HG02588 (cell line): Measurements from ENCODE around the gene ADGRF5.
"Not testable (repeated sequence)": the region's sequence is repeated elsewhere in the genome, so short reads cannot be mapped to it uniquely, and the experiment has no call there.

Experiments used
- ATAC-seq: cut with Tn5 transposase; IDR thresholded peaks from one replicate; pipeline ENCODE4 v1.9.1; 2021; ENCODE audit warnings: mild to moderate bottlenecking, moderate library complexity; ENCODE audit not compliant: unreplicated experiment

The ADGRF5 gene

DNA sequence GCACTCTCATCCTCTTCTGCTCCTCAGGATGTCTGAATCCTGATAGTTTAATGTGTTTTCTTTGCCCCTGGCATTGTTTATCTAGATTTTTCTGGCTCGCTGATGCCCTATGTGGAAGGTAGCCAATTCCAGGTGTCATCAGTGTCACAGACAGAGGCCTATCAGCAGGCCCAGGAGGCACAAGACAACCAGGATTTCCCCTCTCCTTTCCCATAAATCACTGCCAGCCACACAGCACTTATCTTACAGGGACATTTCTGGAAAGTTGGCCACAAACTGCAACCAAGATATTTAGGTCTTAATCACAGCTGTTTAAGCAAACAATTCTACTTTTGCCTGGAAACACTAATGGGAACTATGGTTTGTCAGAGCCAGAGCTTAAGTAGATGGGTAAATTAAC lies 28.1 kb downstream of the ADGRF5 start:
- ATAC-seq = no peak

DNA sequence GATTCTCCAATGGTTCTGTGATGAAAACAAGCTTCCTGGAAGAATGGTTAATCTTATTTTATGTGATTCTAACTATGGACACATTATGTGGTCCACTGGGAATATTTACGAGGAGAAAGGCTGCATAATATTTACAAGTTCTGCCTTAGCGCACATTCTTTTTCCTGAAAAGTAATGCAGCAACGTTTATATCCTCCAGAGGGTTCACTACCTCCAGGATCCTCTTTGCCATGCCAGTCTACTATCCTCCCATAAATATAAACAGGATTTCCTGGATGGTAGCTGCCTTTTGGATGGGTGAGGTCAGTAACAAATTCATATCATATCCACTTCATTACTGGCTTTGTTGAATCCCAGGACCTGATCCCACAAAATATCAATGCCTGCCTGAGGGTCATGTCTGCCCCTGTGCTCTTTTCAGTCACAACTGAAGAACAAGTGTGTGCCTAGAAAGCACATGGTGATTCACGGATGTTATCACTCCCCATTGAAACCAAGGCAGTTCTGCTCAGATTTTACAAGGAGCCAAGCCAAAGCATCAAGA lies 30.4 kb downstream of the ADGRF5 start:
- no peak for ATAC-seq

DNA sequence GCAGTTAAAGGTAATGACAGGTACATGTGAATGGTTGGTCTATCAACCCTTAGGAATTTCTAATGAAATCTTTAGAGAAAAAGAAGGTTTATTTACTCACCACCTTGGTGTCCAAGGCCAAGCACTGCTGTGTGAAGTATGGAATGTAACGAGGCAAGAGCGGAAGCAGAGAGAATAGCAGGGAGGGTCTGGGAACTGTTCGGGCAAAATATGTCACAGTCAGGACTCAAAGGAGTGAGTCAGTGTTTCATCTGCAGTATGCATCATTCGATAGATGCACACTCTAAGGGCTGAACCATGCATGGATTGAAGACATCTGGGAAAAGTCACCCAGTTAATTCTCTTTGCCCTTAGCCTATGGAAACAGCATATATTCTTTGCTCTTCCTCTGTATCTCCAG lies 33.2 kb downstream of the ADGRF5 start:
- ATAC-seq = no peak

DNA sequence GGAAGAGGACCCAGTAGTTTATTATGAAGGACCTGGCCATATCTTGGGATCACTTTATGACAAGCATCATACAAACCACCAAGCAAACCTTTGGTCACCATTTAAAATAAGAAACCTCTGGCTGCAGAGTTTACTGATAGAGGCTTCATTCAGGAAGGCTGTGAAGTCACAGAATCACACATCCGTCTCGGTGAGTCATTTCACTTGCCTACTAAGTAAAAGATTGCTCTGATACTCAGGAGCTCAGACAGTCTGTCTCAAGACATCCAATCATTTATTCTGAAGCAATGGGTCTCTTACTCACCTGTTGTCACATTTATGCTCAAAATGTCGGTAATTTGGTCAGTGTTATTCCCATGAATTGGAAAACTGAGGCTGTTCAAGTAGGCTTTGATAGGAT lies 33.7 kb downstream of the ADGRF5 start:
- ATAC-seq = no peak

DNA sequence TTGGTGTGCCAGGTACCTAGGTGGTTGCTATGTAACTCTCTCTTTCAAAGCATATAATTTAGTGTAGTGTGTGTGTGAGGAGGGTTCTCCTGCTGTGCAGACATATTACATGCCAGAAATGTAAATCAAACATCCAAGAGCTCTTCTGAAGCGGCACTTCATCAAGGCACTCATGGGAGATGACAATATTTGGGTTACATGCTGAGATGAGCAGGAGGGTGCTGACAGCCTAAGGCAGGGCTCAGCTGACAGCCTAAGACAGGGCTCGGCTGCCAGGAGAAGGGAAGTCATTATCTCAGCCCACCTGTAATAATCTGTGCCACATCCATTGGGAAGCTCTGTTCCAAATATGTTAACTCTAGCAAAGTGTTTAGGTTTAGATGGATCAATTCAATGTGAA lies 39.1 kb downstream of the ADGRF5 start:
- no peak for ATAC-seq

DNA sequence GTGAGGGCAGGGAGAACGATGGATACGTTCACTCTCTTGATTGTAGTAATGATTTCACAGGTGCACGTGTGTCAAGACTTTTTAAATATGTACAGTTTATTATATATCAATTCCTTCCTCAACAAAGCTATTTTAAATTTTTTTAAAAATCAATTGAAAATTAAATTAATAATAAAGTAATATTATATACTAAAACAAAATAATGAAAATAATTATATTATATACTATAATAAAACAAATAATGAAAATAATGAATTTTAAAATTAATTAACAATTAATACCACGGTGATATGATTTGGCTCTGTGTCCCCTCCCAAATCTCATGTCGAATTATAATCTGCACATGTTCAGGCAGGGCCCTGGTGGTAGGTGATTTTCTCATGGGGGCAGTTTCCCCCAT lies 42.7 kb downstream of the ADGRF5 start:
- no peak for ATAC-seq

DNA sequence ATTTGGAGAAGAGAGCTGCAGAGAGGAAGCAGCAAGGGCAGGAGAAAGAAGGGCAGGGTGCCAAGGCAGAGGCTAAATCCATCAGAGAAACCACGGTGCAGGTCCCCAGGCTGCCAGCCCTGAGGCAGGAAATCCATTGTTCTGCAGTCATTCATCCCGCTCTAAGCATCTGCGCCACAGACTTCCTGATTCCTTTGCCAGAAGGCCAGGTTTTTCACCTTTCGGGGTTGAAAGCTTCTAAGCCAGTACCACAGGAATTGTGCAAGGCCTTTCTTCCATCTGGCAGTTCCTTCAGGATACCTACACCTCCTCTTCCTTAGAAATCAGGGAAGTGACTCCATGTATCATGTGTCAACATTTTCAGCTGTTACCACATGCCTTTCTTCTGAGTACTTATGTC lies 45.6 kb downstream of the ADGRF5 start:
- ATAC-seq = no peak

DNA sequence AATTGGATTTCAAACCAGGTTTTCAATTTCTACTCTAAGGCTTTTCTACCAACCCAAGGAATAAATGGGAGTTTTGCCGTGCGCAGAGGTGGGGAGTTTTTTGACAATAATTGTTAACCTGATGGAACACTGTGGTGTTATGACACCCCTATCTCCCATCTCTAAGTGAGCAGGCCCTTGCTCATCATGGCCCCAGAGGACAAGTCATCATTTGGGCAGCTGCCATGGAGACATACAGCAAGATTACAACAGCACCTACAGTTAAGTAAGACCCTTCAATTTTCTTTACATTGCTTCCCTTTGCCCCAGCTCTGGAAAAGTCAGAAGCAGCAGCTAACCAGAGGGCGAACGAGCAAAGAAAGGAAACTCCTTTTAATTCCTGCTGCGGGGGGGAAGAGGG lies 54.3 kb downstream of the ADGRF5 start:
- no peak for ATAC-seq

DNA sequence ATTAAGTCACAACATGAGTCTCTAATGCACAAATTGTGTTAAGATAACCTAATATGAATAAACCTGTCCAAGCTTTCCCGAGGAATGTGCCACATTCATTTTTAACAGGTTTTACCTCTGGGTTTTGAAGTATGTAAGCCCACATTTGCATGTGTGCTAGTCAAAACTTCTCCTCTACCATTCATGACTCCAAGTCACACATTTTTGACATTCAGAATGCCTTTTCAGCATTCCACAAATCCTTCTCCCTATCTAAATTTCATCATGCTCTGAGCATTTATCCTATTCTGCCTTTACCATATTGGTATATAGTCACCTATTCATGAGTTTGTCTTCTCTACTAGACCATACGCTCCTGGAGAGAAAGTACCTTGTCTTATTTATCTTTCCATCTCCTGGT lies 56.5 kb downstream of the ADGRF5 start:
- no peak for ATAC-seq

DNA sequence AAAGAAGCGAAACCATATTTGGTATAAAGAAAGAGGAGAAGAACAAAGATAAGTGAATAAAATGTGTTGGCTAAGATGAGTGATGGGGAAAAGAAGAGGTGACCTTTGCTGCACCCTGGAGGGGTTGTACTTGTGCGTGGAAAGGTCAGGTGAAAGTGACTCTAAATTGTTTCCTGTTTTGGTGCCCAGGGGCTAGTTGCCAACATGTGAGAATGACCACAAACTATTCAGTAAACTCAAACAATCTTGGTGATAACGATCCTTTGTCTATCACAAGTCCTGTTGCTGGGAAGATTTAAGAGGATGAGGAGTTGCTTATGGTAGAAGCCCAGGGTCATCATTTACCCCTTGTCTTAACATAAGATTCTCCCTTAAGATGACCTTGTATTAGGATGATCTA lies 57.9 kb downstream of the ADGRF5 start:
- no peak for ATAC-seq

DNA sequence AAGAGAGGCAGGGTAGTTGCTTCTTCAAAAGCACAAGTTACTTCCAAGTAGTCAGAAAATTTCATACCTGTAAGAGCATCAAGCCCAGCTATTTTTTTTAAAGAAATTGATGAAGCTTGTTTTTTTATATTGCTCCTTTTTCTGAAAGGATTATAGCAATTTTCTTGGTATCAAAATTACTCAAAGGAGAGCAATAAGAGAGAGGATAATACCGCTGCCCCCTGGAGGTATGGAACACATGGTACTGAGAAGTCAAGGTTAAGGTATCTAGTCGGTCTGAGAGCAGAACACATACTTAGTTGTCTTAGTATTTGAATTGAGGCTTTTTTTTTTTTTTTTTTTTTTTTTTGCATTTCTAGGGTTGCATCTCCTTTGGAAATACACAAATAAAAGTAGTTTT lies 59.4 kb downstream of the ADGRF5 start:
- ATAC-seq = no peak

DNA sequence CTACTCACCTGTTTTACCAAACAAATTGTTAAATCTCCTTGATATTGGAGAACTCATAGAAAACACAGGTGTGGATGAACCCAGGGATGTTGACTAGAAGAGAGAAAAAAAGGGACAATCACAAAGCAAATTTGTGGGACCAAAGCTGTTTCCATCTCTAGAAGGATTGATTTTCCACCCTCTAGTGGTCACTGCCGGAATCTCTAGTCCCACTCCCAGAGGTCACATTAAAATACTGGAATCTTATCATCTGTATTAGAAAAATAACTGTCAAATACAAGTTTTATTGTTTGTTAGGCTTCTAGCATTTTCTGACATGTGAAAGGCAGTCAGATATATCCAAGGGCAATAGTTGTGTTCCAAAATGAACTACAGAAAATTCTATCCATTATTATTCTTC lies 65.8 kb downstream of the ADGRF5 start:
- ATAC-seq = not testable (repeated sequence)

DNA sequence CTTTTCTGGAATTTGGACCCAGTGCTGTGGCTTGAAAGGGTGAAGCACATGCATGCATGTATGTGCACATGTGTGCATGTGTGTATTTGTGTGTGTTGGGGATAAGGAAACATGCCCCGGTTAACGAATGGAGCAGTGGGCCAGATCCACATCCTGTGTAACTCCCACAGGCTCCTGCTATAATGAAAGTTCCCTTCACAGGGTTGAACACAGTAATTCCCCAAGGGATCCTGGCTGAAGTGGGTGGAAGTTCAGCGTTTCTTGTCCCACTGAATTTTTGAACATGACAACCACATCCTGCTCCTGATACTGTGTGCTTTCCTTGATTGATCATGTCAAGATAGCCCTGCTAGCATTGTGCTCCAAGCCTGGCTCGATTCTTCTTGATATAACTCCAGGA lies 70.2 kb downstream of the ADGRF5 start:
- not testable (repeated sequence) for ATAC-seq

DNA sequence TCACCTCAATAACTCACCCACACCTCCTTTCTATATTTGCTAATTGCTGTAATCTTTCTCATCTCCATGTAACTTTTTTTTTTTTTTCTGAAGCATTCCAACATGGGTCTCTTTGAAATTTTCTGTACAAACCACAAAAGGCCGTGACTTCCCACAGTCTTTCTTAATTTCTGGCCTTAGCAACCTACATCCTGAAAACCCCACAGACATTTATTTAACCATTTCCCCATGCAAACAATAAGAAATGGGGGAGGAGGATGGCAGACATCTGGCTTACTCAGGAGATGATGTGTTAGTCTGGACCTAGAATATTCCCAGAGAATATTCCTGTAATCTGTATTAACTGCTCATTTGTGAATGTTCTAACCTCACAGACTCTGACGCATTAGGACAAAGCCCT lies 70.9 kb downstream of the ADGRF5 start:
- ATAC-seq = no peak

DNA sequence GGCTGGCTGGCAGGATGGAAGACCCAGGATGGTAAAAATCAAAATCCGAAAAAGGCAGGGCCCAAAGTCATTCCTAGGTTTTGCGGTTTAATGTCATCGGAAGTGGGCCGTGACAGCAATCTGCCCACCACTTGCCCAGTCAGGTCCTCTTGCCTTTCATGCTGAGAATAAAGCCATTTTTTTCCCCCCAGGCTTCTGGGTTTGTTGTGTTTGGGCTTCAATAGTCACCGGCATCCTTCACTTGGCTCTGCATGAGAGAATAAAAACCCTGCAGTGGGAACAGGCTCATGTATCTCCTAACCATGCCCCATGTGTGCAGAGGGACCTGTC lies 72.4 kb downstream of the ADGRF5 start:
- ATAC-seq = no peak

DNA sequence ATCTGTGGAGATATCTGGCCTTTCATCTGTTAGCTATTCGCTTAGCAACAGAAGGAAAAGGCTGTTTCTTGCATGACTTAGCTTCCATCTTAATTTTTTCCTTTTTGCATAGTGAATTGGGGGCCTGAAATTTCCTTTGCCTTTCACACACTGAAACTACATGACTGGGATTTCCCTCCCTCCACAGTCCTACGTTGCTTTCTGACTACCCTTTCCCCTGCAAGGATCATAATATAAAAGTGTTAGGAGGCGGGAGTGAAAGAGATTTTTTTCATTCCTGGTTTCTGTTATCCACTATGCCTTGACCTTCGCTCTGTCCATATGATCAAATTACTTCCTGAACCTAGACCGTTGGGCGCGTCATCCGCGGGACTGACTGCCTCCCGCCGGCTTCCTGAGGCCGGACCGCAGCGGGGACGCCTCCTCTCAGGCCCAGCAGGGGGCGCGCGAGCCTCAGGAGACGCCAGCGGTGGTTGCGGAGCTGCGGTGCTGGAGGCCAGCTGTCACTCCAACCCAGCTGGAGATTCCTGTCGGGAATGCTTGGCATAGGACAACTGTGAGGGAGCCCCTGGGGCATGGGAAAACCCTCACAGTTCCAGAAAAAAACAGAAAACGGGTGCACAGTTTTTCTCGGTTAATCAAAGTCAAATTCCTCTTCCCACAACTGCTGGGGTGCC lies 72.9 kb downstream of the ADGRF5 start:
- ATAC-seq = peak; percentile 82

DNA sequence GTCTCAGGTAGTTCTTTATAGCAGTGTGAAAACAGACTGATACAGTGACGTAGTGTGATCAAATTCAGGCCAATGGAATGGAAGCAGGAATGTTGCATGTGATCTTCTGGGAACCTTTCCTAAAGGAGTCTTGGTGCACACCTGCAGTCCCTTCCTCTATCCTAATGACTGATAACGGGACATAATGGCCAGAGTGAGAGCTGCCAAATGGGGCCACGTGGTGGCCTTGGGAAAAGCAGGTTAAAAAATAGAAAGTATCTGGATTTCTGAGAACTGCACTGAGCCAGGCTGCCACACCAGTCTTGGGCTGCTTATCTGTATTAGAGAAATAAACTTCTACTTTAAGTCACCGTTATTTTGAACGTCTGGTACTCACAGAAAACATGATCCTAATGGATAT lies 76.6 kb downstream of the ADGRF5 start:
- ATAC-seq = no peak

DNA sequence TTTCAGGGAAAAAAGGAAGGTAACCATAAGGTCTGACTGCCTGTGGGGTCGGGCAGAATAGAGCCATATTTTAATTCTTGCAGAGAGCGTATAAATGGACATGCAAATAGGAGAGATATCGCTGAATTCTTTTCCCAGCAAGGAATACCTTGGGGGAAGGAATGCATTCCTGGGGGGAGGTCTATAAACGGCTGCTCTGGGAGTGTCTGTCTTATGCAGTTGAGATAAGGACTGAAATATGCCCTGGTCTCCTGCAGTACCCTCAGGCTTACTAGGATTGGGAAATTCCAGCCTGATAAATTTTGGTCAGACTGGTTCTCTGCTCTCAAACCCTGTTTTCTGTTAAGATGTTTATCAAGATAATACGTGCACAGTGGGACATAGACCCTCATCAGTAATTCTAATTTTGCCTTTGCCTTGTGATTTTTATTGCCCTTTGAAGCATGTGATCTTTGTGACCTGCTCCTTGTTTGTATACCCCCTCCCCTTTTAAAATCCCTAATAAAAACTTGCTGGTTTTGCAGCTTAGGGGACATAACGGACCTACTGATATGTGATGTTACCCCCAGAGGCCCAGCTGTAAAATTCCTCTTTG lies 79.4 kb downstream of the ADGRF5 start:
- not testable (repeated sequence) for ATAC-seq

DNA sequence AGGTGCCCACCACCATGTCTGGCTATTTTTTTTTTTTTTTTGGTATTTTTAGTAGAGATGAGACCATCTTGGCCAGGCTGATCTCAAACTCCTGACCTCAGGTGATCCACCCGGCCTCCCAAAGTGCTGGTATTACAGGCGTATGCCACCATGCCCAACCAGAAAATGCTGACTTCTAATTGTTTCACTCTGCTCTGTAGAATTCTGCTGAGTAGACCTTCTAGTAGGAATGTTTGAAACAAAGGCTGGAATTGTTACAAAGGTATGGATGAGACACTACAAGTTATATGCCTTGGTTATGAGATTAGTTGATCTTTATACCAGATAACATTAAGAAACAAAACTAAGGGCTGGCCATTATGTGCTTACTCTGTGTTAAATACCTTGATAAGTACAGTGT lies 83.7 kb downstream of the ADGRF5 start:
- no peak for ATAC-seq

DNA sequence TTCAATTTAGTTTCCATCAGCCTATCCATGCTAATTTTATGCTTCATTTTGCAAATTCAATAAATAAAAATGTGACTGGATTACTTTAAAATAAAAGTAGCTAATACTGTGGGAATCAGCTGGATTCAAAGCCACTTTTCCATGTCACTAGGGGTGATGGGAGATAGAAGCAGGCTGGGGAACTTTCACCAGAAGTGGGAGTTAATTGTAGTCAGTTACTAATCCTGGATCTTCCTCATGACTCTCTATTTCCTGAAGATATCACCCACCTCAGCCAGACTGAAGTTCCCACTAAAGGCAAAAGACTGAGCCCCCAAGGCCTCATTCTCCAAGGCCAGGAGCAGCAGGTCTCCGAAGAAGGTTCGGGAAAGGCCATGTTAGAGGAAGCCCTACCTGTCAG lies 86.7 kb downstream of the ADGRF5 start:
- ATAC-seq = not testable (repeated sequence)

DNA sequence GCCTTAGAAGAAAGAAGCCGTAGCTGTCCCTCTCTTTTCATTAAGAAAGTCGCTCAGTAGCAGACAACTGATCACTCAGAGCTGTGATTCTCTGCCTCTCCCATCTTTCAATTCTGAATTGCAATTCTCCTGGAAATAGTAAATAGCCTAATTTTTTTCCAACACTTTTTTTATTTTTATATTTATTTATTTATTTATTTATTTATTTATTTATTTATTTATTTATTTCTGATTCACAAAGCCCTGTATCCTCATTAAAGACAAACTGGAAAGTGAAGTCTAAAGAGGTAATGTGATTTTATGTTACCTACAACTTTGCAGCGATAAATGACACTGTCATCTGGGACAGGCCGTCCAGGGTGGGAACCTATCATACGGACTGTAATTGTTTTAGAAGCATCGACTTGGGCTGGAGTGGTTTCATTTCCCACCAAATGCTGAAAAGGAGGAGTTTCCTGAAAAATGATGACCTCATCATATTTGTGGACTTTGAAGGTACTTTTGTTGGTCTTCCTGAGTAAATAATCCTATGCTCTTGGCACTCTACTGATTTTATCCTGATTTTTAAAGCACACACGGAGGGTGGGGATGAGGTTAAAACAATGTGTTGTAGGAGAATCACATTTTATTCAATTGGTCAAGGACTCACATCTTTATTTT lies 87.4 kb downstream of the ADGRF5 start:
- ATAC-seq = not testable (repeated sequence)

DNA sequence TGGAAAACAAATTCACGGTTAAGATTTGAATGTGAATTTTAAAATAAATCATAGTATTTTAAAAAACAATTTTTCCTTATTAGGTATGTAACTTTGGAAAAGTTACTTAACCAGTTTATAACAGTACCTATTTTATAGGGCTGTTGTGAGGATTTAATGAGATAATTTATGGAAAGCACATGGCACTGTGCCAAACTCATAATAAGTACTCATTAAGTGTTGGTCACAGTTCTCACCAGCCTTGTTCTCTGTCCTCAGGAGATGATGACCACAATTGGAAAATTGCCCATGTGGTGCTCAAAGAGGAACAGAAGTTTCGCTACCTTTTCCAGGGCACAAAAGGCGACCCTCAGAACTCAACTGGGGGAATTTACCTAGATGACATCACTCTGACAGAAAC lies 88.9 kb downstream of the ADGRF5 start:
- no peak for ATAC-seq
